AG09309 (cell line): ENCODE measurements around the gene STPG1.

Experiments used
- DNase-seq: peaks from one replicate; pipeline ENCODE4 v3.0.0-alpha.2; 2010; ENCODE audit warnings: low read depth
- H3K4me3 ChIP-seq: 2 replicates; pipeline ENCODE4 v1.5.1; 2011; ENCODE audit warnings: mild to moderate bottlenecking, low read depth, low read length, moderate library complexity; ENCODE audit not compliant: control insufficient read depth
- TF ChIP-seq, protein P1 (sequence below): IDR thresholded peaks from 2 replicates; pipeline ENCODE4 v1.5.1; 2011; ENCODE audit warnings: mild to moderate bottlenecking, low read depth, low read length, inconsistent platforms; ENCODE audit not compliant: insufficient read depth, control insufficient read depth; ENCODE audit errors: missing control alignments

The STPG1 gene

DNA sequence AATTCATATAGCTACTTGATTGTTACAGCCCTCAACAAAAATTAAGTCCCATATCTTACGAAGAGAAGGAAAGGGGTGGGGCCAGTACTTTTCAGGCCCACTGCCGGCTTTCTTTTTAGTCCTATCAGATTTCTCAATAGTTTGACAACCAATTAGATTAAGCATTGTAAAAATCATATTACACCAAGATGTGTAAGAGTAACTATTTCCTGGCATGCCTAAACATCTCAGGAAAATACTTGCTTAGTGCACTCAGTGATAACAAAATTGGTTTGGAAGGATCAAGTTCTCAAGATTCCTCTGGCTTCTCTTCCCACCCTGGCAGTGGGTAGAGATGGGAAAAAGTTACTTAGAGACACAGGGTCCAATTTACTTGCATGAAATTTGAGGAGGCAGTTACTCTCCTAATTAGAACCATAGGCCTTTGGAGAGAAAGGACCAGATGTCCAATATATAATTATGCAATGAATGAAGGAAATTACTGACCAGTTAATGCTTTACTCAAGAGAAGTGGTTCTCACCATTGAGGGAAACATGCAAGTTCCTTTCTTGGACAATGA lies 30.1 kb downstream of the STPG1 start:
- TF ChIP-seq, protein P1, sequence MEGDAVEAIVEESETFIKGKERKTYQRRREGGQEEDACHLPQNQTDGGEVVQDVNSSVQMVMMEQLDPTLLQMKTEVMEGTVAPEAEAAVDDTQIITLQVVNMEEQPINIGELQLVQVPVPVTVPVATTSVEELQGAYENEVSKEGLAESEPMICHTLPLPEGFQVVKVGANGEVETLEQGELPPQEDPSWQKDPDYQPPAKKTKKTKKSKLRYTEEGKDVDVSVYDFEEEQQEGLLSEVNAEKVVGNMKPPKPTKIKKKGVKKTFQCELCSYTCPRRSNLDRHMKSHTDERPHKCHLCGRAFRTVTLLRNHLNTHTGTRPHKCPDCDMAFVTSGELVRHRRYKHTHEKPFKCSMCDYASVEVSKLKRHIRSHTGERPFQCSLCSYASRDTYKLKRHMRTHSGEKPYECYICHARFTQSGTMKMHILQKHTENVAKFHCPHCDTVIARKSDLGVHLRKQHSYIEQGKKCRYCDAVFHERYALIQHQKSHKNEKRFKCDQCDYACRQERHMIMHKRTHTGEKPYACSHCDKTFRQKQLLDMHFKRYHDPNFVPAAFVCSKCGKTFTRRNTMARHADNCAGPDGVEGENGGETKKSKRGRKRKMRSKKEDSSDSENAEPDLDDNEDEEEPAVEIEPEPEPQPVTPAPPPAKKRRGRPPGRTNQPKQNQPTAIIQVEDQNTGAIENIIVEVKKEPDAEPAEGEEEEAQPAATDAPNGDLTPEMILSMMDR, result no peak
- H3K4me3 ChIP-seq, result no peak overlapping the region
- no peak for DNase-seq

GRCh38 chr1:24382165-24382577 lies 31.4 kb downstream of the STPG1 start:
- no peak for DNase-seq
- TF ChIP-seq, protein P1, result no peak
- no peak overlapping the region for H3K4me3 ChIP-seq

GRCh38 chr1:24381256-24381655 lies 32.3 kb downstream of the STPG1 start:
- no peak overlapping the region for H3K4me3 ChIP-seq
- TF ChIP-seq, protein P1, result no peak
- no peak for DNase-seq

- DNase-seq, result no peak
- TF ChIP-seq, protein P1, result no peak
- H3K4me3 ChIP-seq, result no peak overlapping the region
These were observed 33.1 kb downstream of the STPG1 start for GRCh38 chr1:24380508-24380907.

GRCh38 chr1:24379733-24380315 lies 33.8 kb downstream of the STPG1 start:
- no peak overlapping the region for H3K4me3 ChIP-seq
- TF ChIP-seq, protein P1, result no peak
- DNase-seq, result no peak

GRCh38 chr1:24374891-24375786 lies 38.4 kb downstream of the STPG1 start:
- no peak for DNase-seq
- H3K4me3 ChIP-seq, result no peak overlapping the region

More at GRCh38 chr1:24374891-24375786, 38.4 kb downstream of the STPG1 start:
- TF ChIP-seq, protein P1, result no peak
